PC-3 (cell line): ENCODE results near the gene APPBP2. TPM values are rescaled to one million over a fixed set of nuclear protein-coding genes. Genes with fewer than 3 reads are reported as not detected.

Experiments
- ATAC-seq: fragments of 200-7000 bp; cut with Tn5 transposase; 2 replicates; pipeline ENCODE4 v1.9.1; 2020; ENCODE audit warnings: mild to moderate bottlenecking, moderate library complexity
- Bru-seq: library from RNA; stranded (reverse); fragments of 400-500 nt; gene quantifications from one replicate; lab custom pipeline; 2021; lab: Mats Ljungman, UMichigan
- BruChase-seq, 2 experiments: library from RNA; stranded (reverse); fragments of 400-500 nt; gene quantifications; one replicate each; lab custom pipeline; 2021; lab: Mats Ljungman, UMichigan
- BruUV-seq: library from RNA; stranded (reverse); fragments of 400-500 nt; replicated peaks from 2 replicates; lab custom pipeline; 2021; lab: Mats Ljungman, UMichigan
- CTCF ChIA-PET: fragments of 300-600 bp; sonication (Branson Sonifier 250); formaldehyde crosslinking; loops from one replicate; lab custom pipeline; 2022; ENCODE audit warnings: antibody characterized with exemption; lab: Charles Lee
- POLR2A ChIA-PET: fragments of 300-600 bp; sonication (Branson Sonifier 250); formaldehyde crosslinking; loops from one replicate; lab custom pipeline; 2022; ENCODE audit warnings: antibody characterized with exemption; ENCODE audit not compliant: unreplicated experiment; lab: Charles Lee
- DNase-seq: peaks from one replicate; pipeline ENCODE4 v3.0.0-alpha.2; 2015
- H2AFZ ChIP-seq: fragments of 300-600 bp; sonication (generic); 2 replicates; pipeline ENCODE4 v1.6.0; 2016; ENCODE audit warnings: antibody characterized with exemption, low read length
- H3F3A ChIP-seq: fragments of 300-600 bp; sonication (generic); one replicate; pipeline ENCODE4 v1.6.0; 2017; ENCODE audit warnings: antibody characterized with exemption, low read length, control low read depth, mild to moderate bottlenecking; ENCODE audit not compliant: unreplicated experiment
- H3K27ac ChIP-seq: fragments of 300-600 bp; sonication (generic); 2 replicates; pipeline ENCODE4 v1.5.1; 2016; ENCODE audit warnings: mild to moderate bottlenecking, low read length
- H3K27me3 ChIP-seq: fragments of 300-600 bp; sonication (generic); 2 replicates; pipeline ENCODE4 v1.6.1; 2016; ENCODE audit warnings: low read length, mixed read lengths
- H3K36me3 ChIP-seq: fragments of 300-600 bp; sonication (generic); 2 replicates; pipeline ENCODE4 v1.6.1; 2016; ENCODE audit warnings: low read depth, mixed run types, low read length, mixed read lengths
- H3K4me1 ChIP-seq: fragments of 300-600 bp; sonication (generic); 2 replicates; pipeline ENCODE4 v1.5.1; 2016; ENCODE audit warnings: low read length; ENCODE audit not compliant: insufficient read depth
- H3K4me2 ChIP-seq: fragments of 300-600 bp; sonication (generic); 2 replicates; pipeline ENCODE4 v1.6.0; 2016; ENCODE audit warnings: low read length
- H3K4me3 ChIP-seq: fragments of 300-600 bp; sonication (generic); 2 replicates; pipeline ENCODE4 v1.5.1; 2016; ENCODE audit warnings: mild to moderate bottlenecking, low read length, mixed read lengths
- H3K79me2 ChIP-seq: fragments of 300-600 bp; sonication (generic); 2 replicates; pipeline ENCODE4 v1.6.1; 2017; ENCODE audit warnings: low read length, mixed read lengths
- H3K9ac ChIP-seq: fragments of 300-600 bp; sonication (generic); 2 replicates; pipeline ENCODE4 v1.6.0; 2016; ENCODE audit warnings: mild to moderate bottlenecking, low read length
- H3K9me2 ChIP-seq: fragments of 300-600 bp; sonication (generic); replicated peaks from 2 replicates; pipeline ENCODE4 v1.6.1; 2016; ENCODE audit warnings: mixed run types, low read length, mixed read lengths
- H3K9me3 ChIP-seq: fragments of 300-600 bp; sonication (generic); 2 replicates; pipeline ENCODE4 v1.6.1; 2016; ENCODE audit warnings: low read length, mixed read lengths
- H4K20me1 ChIP-seq: fragments of 300-600 bp; sonication (generic); 2 replicates; pipeline ENCODE4 v1.6.1; 2016; ENCODE audit warnings: low read length, mixed read lengths
- CTCF ChIP-seq: fragments of 300-600 bp; sonication (generic); conservative IDR thresholded peaks from 2 replicates; pipeline ENCODE4 v1.5.1; 2017; ENCODE audit warnings: antibody characterized with exemption, low read depth, mild to moderate bottlenecking, low read length
- EZH2 ChIP-seq: fragments of 300-600 bp; sonication (generic); IDR thresholded peaks from one replicate; pipeline ENCODE4 v1.6.1; 2017; ENCODE audit warnings: antibody characterized with exemption, mild to moderate bottlenecking, low read length; ENCODE audit not compliant: unreplicated experiment
- EZH2phosphoT487 ChIP-seq: fragments of 300-600 bp; sonication (generic); IDR thresholded peaks from 2 replicates; pipeline ENCODE4 v1.6.1; 2018; ENCODE audit warnings: mild to moderate bottlenecking, antibody characterized with exemption, low read length, borderline replicate concordance
- intact Hi-C: fragments of 100-400 bp; cut with micrococcal nuclease; formaldehyde crosslinking; loops from 2 replicates; pipeline ENCODE4 v1.9.0; 2023
- long read RNA-seq: library from polyadenylated mRNA; unstranded; transcript quantifications from one replicate; pipeline ENCODE4 v2.0.0, GENCODE V29; 2021; ENCODE audit not compliant: unreplicated experiment
- total RNA-seq: library from RNA; depleted of rRNA; stranded (reverse); fragments of >200 nt; gene quantifications from 2 replicates; pipeline ENCODE4 v1.2.3, GENCODE V29; 2014; rRNA removed

APPBP2 gene
- total RNA-seq, result 17.1 and 21.4 TPM in 2 replicates
- percentile 90 among the genes with signal in this experiment for Bru-seq, nascent RNA
- percentile 81 among the genes with signal in this experiment for BruChase-seq, experiment 1, labeled RNA remaining after a 6-hour chase
- BruChase-seq, experiment 2, labeled RNA remaining after a 2-hour chase, result percentile 88 among the genes with signal in this experiment
- long read RNA-seq, full-length matches to known transcripts, result 134 of 182 reads
- long read RNA-seq, partial matches to known transcripts, result 5 of 182 reads
- long read RNA-seq, other reads (novel, unspliced or antisense), result 43 of 182 reads

- H3K9me3 ChIP-seq, result no peaks in the 10 kb centered on the region
- H3K9ac ChIP-seq, result peak within 1 kb of the TSS; percentile 90
- DNase-seq (peak; percentile 94), ATAC-seq (peak; percentile 96)
- TF ChIP-seq EZH2, result no peak
- no peak for TF ChIP-seq CTCF
- no peak for TF ChIP-seq EZH2phosphoT487
- CTCF ChIA-PET, result interaction anchor here (0.6 kb wide), 2 partner anchors 115 to 147 kb away, joined by 3 to 6 read pairs; no protein-coding TSS in a partner anchor
- H2AFZ ChIP-seq, result peak within 1 kb of the TSS; percentile 92
- peak within 1 kb of the TSS; percentile 94 for H3K4me3 ChIP-seq
- peaks cover 10% of the 10 kb centered on the region for H3K4me1 ChIP-seq
- H3K4me2 ChIP-seq, result peak within 1 kb of the TSS; percentile 91
- no peaks in the 10 kb centered on the region for H3K36me3 ChIP-seq
- no peaks in the 10 kb centered on the region for H3F3A ChIP-seq
- H4K20me1 ChIP-seq, result peaks cover 32% of the 10 kb centered on the region
- H3K27me3 ChIP-seq, result no peaks in the 10 kb centered on the region
- intact Hi-C loops, result loop anchor here (2.0 kb wide), 2 partner anchors 43 to 113 kb away; no protein-coding TSS in a partner anchor
- H3K27ac ChIP-seq, result peak within 1 kb of the TSS; percentile 78
- peaks cover 61% of the 10 kb centered on the region for H3K79me2 ChIP-seq
- BruUV-seq, result no TSS peak
- POLR2A ChIA-PET, result interaction anchor here (0.6 to 0.7 kb wide), 3 partner anchors 56 to 1147 kb away, joined by 3 to 6 read pairs (median 4); no protein-coding TSS in a partner anchor
- H3K9me2 ChIP-seq, result no peaks in the 10 kb centered on the region
These were observed at the start of gene APPBP2 for GRCh38 chr17:60525685-60526514. Gene APPBP2 (minus strand): TSS chr17:60526242. CDS start chr17:60525931, 311 bp downstream.

- no peak overlapping the region for H2AFZ ChIP-seq
- POLR2A ChIA-PET, result interaction anchor here (0.5 kb wide), 1 partner anchor 12 kb away, joined by 9 read pairs; no protein-coding TSS in a partner anchor
- TF ChIP-seq EZH2 (no peak), CTCF (no peak), EZH2phosphoT487 (no peak)
These were observed 47.4 kb upstream of the APPBP2 start for GRCh38 chr17:60573236-60574051.

More at GRCh38 chr17:60573236-60574051, 47.4 kb upstream of the APPBP2 start:
- no peak overlapping the region for H3K27ac ChIP-seq
- H3K9me2 ChIP-seq, result no peaks in the 10 kb centered on the region
- DNase-seq (no peak), ATAC-seq (no peak)
- BruUV-seq, result no TSS peak
- no peak overlapping the region for H3K9ac ChIP-seq
- H3K9me3 ChIP-seq, result no peaks in the 10 kb centered on the region
- CTCF ChIA-PET, result interaction anchor here (0.6 kb wide), 1 partner anchor 196 kb away, joined by 3 read pairs; no protein-coding TSS in a partner anchor
- H3K36me3 ChIP-seq, result no peaks in the 10 kb centered on the region
- no peaks in the 10 kb centered on the region for H3K27me3 ChIP-seq
- H3K4me2 ChIP-seq, result no peak overlapping the region
- H4K20me1 ChIP-seq, result no peaks in the 10 kb centered on the region
- H3K4me3 ChIP-seq, result no peak overlapping the region
- intact Hi-C loops, result no loop called here
- H3K79me2 ChIP-seq, result no peaks in the 10 kb centered on the region
- no peaks in the 10 kb centered on the region for H3F3A ChIP-seq
- peaks cover 3% of the 10 kb centered on the region; the same call in 1 of the 2 replicates for H3K4me1 ChIP-seq
